Stimulated activated effector memory CD8-positive, alpha-beta T cell treated with anti-CD3 and anti-CD28 coated beads, Interleukin-12 subunit alpha, Interleukin-12 subunit beta, amount 100 ng/mL, for 72 hours (primary cell): Measurements from ENCODE around the gene SPDYE16.
"Not testable (repeated sequence)": the region's sequence is repeated elsewhere in the genome, so short reads cannot be mapped to it uniquely, and the experiment has no call there.

ENCODE experiments used
- ATAC-seq: fragments of 150-1000 bp; cut with Tn5 transposase; 2 replicates; pipeline ENCODE4 v1.10.0; 2021
- DNase-seq, 2 donors: peaks; one replicate each; pipeline ENCODE4 v3.0.0; 2021 to 2022; ENCODE audit warnings: low spot score in 2 of 2
- H3K27ac Mint-ChIP-seq: one replicate; pipeline ENCODE4 v1.8.0; 2022; ENCODE audit warnings: mild to moderate bottlenecking, mixed read lengths
- H3K36me3 Mint-ChIP-seq: one replicate; pipeline ENCODE4 v1.8.0; 2022; ENCODE audit warnings: mild to moderate bottlenecking, mixed read lengths
- H3K4me1 Mint-ChIP-seq: one replicate; pipeline ENCODE4 v1.8.0; 2022; ENCODE audit warnings: mixed read lengths
- H3K4me3 Mint-ChIP-seq: one replicate; pipeline ENCODE4 v1.8.0; 2022; ENCODE audit warnings: mild to moderate bottlenecking, mixed read lengths
- H3K9me3 Mint-ChIP-seq: one replicate; pipeline ENCODE4 v1.8.0; 2022; ENCODE audit warnings: mixed read lengths

Gene SPDYE16

GRCh38 chr7:76512941-76513816 is 29.9 kb downstream of the SPDYE16 start:
- H3K4me1 Mint-ChIP-seq = no peaks in the 10 kb centered on the region
- ATAC-seq (no peak), DNase-seq (no peak)
- no peaks in the 10 kb centered on the region for H3K9me3 Mint-ChIP-seq
- H3K4me3 Mint-ChIP-seq = no peak overlapping the region
- H3K36me3 Mint-ChIP-seq = no peaks in the 10 kb centered on the region
- H3K27ac Mint-ChIP-seq = no peak overlapping the region

GRCh38 chr7:76511911-76512885 is 30.9 kb downstream of the SPDYE16 start:
- DNase-seq, H3K27ac Mint-ChIP-seq, H3K9me3 Mint-ChIP-seq, ATAC-seq, H3K4me3 Mint-ChIP-seq, H3K36me3 Mint-ChIP-seq, H3K4me1 Mint-ChIP-seq: not testable (repeated sequence)

DNA sequence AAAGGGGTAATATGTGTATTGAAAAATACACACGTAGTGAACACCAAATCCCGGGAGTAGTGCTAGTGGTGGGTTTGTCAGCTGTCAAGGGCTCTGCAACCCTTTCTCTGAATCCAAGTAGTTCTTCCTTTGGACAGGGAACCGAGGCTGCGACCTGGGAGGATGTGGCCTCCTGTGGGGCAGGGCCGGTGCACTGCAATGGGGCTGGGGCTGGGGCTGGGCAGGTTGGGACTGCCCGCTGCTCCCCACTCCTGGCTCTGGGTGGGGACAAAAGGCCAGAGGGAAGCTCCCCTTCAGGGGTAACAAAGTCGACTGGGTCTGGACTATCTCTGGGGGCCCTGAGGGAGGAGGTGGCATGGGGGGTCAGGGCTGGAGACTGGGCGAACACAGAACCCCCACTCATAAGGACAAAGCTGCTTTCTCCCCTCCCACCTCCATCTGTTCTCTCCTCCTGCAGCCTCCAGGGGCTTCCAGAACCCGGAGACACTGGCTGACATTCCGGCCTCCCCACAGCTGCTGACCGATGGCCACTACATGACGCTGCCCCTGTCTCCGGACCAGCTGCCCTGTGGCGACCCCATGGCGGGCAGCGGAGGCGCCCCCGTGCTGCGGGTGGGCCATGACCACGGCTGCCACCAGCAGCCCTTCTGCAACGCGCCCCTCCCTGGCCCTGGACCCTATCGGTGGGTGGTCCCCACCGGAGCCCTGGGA is 31.7 kb downstream of the SPDYE16 start:
- not testable (repeated sequence) for H3K4me3 Mint-ChIP-seq, H3K27ac Mint-ChIP-seq, ATAC-seq, H3K9me3 Mint-ChIP-seq, DNase-seq, H3K4me1 Mint-ChIP-seq, H3K36me3 Mint-ChIP-seq

- Mint-ChIP-seq H3K4me3 (no peak within 1 kb of the TSS), H3K27ac (peak within 1 kb of the TSS; percentile 61), H3K4me1 (no peaks in the 10 kb centered on the region), H3K36me3 (peaks cover under 1% of the 10 kb centered on the region), H3K9me3 (no peaks in the 10 kb centered on the region)
- DNase-seq (no peak), ATAC-seq (peak; percentile 12)
These were observed 32.9 kb downstream of the SPDYE16 start, which contains the start of gene UPK3B for GRCh38 chr7:76509931-76510877. Gene UPK3B (plus strand): TSS chr7:76510552. CDS start chr7:76510653, 101 bp downstream.

DNA sequence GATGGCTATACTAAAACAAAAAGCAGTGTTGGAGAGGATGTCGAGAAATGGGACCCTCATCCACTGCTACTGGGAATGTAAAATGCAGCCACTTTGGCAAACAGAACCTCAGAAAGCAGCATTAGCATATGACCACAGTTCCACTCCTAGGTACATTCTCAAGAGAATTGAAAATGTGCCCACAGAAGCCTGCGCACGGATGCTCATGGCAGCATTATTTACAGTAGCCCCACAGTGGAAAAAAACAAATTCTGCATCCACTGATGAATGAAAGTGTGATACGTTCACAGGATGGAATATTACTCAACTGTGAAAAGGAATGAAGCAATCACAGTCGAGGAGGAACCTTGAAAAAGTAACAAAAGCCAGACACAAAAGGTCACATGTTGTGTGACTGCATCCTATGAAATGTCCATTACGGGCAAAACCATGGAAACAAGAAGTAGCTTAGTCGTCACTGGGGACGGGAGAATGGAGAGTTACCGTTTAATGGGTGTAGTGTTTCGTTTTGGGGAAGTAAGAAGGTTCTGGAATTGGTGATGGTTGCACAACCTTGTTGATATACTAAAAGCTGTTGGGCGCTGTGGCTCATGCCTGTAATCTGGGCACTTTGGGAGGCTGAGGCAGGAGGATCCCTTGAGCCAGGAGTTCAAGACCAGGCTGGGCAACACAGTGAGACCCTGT is 35.2 kb downstream of the SPDYE16 start:
- no peaks in the 10 kb centered on the region for H3K4me1 Mint-ChIP-seq
- peaks cover 9% of the 10 kb centered on the region for H3K36me3 Mint-ChIP-seq
- ATAC-seq (no peak), DNase-seq (no peak)
- no peaks in the 10 kb centered on the region for H3K9me3 Mint-ChIP-seq
- no peak overlapping the region for H3K4me3 Mint-ChIP-seq
- no peak overlapping the region for H3K27ac Mint-ChIP-seq

GRCh38 chr7:76506643-76507042 is 36.5 kb downstream of the SPDYE16 start:
- not testable (repeated sequence) for H3K27ac Mint-ChIP-seq, H3K4me1 Mint-ChIP-seq, H3K36me3 Mint-ChIP-seq, DNase-seq, H3K4me3 Mint-ChIP-seq, ATAC-seq, H3K9me3 Mint-ChIP-seq

GRCh38 chr7:76506081-76506440 is 37.0 kb downstream of the SPDYE16 start:
- Mint-ChIP-seq H3K27ac (no peak overlapping the region), H3K9me3 (no peaks in the 10 kb centered on the region), H3K4me3 (no peak overlapping the region), H3K36me3 (peaks cover 9% of the 10 kb centered on the region), H3K4me1 (no peaks in the 10 kb centered on the region)
- DNase-seq = no peak
- no peak for ATAC-seq

- peaks cover 9% of the 10 kb centered on the region for H3K36me3 Mint-ChIP-seq
- peak overlapping the region; percentile 74 for H3K27ac Mint-ChIP-seq
- H3K4me3 Mint-ChIP-seq = no peak overlapping the region
- no peaks in the 10 kb centered on the region for H3K9me3 Mint-ChIP-seq
- H3K4me1 Mint-ChIP-seq = no peaks in the 10 kb centered on the region
- no peak for ATAC-seq
- DNase-seq = peak in 1 of 2 donors; percentile 40
These were observed 37.7 kb downstream of the SPDYE16 start for GRCh38 chr7:76505168-76506080.

DNA sequence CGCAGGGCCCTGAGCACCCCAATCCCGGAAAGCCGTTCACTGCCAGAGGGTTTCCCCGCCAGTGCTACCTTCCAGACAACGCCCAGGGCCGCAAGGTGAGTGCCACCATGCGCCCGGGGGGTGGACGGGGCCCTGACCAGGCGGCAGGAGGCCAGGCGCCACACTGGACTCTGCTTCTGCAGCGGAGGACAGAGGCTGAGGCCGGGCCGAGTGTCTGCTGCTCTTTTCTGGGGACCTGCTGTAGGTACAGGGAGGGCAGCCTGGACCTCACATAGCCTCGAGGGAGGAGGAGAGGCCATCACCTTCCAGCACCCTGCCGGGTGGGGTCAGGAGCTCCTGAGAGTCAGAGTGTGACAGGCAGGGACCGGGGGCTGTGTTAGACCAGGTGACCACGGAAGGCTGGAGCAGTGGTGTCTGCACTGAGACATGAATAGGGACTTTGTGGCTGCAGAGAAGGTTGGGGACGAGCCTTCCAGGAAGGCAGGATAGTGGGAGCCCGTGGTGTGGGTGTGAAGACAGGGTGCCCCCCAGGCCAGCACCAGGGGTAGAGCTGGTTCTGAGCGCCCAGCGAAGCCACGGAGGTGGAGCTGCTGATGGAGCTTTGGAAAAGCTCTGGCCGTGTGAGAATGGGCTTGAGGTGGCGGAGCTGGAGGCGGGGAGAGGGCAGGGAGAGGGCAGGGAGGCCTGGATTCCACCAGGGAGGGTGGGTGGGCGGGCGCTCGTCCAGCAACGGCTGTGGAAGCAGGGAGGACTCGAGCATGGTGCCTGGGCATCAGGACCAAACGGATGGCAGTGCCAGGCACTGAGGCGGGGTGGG is 38.5 kb downstream of the SPDYE16 start:
- not testable (repeated sequence) for H3K9me3 Mint-ChIP-seq, H3K4me3 Mint-ChIP-seq, H3K4me1 Mint-ChIP-seq, H3K36me3 Mint-ChIP-seq, ATAC-seq
- H3K27ac Mint-ChIP-seq = peak overlapping the region; percentile 74
- peak in 1 of 2 donors; percentile 42 for DNase-seq

GRCh38 chr7:76503244-76503643 is 39.9 kb downstream of the SPDYE16 start:
- H3K4me1 Mint-ChIP-seq, ATAC-seq, H3K27ac Mint-ChIP-seq, H3K9me3 Mint-ChIP-seq, H3K36me3 Mint-ChIP-seq, H3K4me3 Mint-ChIP-seq: not testable (repeated sequence)
- DNase-seq = peak in 1 of 2 donors; percentile 26

GRCh38 chr7:76502836-76503235 is 40.3 kb downstream of the SPDYE16 start:
- not testable (repeated sequence) for H3K4me1 Mint-ChIP-seq, ATAC-seq, H3K9me3 Mint-ChIP-seq, H3K27ac Mint-ChIP-seq, H3K36me3 Mint-ChIP-seq, H3K4me3 Mint-ChIP-seq
- peak in 1 of 2 donors; percentile 33 for DNase-seq

GRCh38 chr7:76502224-76502623 is 40.9 kb downstream of the SPDYE16 start:
- H3K4me1 Mint-ChIP-seq, ATAC-seq, H3K4me3 Mint-ChIP-seq, H3K27ac Mint-ChIP-seq, H3K9me3 Mint-ChIP-seq, H3K36me3 Mint-ChIP-seq: not testable (repeated sequence)
- DNase-seq = peak in 1 of 2 donors; percentile 42
